WERI-Rb-1 (cell line): ENCODE measurements around the gene PPEF2.

Experiments used
- DNase-seq: peaks from one replicate; pipeline ENCODE4 v3.0.0-alpha.2; 2020
- H3K27ac ChIP-seq: fragments of 250-450 bp; sonication (Bioruptor Pico); 2 replicates; pipeline ENCODE4 v1.5.1; 2020; ENCODE audit warnings: mild to moderate bottlenecking, moderate library complexity
- H3K27me3 ChIP-seq: fragments of 250-450 bp; sonication (Bioruptor Pico); 2 replicates; pipeline ENCODE4 v1.5.1; 2021; ENCODE audit warnings: mild to moderate bottlenecking, low read depth, moderate library complexity; ENCODE audit not compliant: insufficient read depth, severe bottlenecking
- H3K36me3 ChIP-seq: fragments of 250-450 bp; sonication (Bioruptor Pico); 2 replicates; pipeline ENCODE4 v1.5.1; 2020; ENCODE audit warnings: mild to moderate bottlenecking, moderate library complexity
- H3K4me3 ChIP-seq: 2 replicates; pipeline ENCODE4 v1.5.1; 2011; ENCODE audit warnings: low read depth, mild to moderate bottlenecking, control low read depth, low read length
- H3K9me3 ChIP-seq: fragments of 250-450 bp; sonication (Bioruptor Pico); 2 replicates; pipeline ENCODE4 v1.5.1; 2021; ENCODE audit warnings: mild to moderate bottlenecking, moderate library complexity; ENCODE audit not compliant: severe bottlenecking
- CTCF ChIP-seq: IDR thresholded peaks from 2 replicates; pipeline ENCODE4 v1.5.1; 2011; ENCODE audit warnings: low read depth, mild to moderate bottlenecking, control low read depth, inconsistent platforms, low read length

Gene PPEF2

GRCh38 chr4:75819121-75819520 lies 83.1 kb downstream of the PPEF2 start:
- Histone ChIP-seq H3K27ac (no peak overlapping the region), H3K36me3 (peaks cover 11% of the 10 kb centered on the region), H3K4me3 (no peak overlapping the region), H3K27me3 (no peaks in the 10 kb centered on the region), H3K9me3 (no peaks in the 10 kb centered on the region)
- no peak for TF ChIP-seq CTCF
- DNase-seq: no peak

- no peak overlapping the region for H3K4me3 ChIP-seq
- H3K27ac ChIP-seq: no peak overlapping the region
- H3K9me3 ChIP-seq: no peaks in the 10 kb centered on the region
- no peak for TF ChIP-seq CTCF
- H3K36me3 ChIP-seq: peaks cover 11% of the 10 kb centered on the region
- no peak for DNase-seq
- no peaks in the 10 kb centered on the region for H3K27me3 ChIP-seq
These were observed 84.4 kb downstream of the PPEF2 start for GRCh38 chr4:75817901-75818300.
